H1 (cell line): ENCODE results near the gene GALNT17. TPM values are rescaled to one million over a fixed set of nuclear protein-coding genes. Genes with fewer than 3 reads are reported as not detected.

ENCODE experiments used
- CTCF ChIA-PET: fragments of 300-600 bp; sonication (Branson Sonifier 250); formaldehyde crosslinking; loops from one replicate; lab custom pipeline; 2021; ENCODE audit not compliant: partially characterized antibody; lab: Charles Lee
- POLR2A ChIA-PET: fragments of 300-600 bp; sonication (Branson Sonifier 250); formaldehyde crosslinking; loops from one replicate; lab custom pipeline; 2021; ENCODE audit warnings: inconsistent platforms; ENCODE audit not compliant: partially characterized antibody; lab: Charles Lee
- DNase-seq, 2 experiments: peaks; one replicate each; pipeline versions ENCODE4 v3.0.0 to v3.0.0-alpha.2; 2010 to 2022; ENCODE audit warnings: low spot score in 2 of 2, low read depth in 1 of 2, mixed read lengths in 1 of 2
- FAIRE-seq: peaks from 2 replicates; lab custom pipeline; 2011; peaks lifted over from hg19 to GRCh38; lab: Jason Lieb, UNC
- H2AFZ ChIP-seq: 2 replicates; pipeline ENCODE4 v1.8.1; 2012; ENCODE audit warnings: low read length, inconsistent platforms
- H2AK5ac ChIP-seq: 2 replicates; pipeline ENCODE4 v1.6.1; 2013; ENCODE audit warnings: low read depth, low read length
- H2BK120ac ChIP-seq: replicated peaks from 2 replicates; pipeline ENCODE3; 2013; ENCODE audit warnings: low read depth, low read length, inconsistent platforms
- H2BK12ac ChIP-seq: 2 replicates; pipeline ENCODE4 v1.6.1; 2013; ENCODE audit warnings: low read depth, low read length
- H2BK15ac ChIP-seq: 2 replicates; pipeline ENCODE4 v1.6.1; 2013; ENCODE audit warnings: low read length
- H2BK20ac ChIP-seq: 2 replicates; pipeline ENCODE4 v1.6.1; 2013; ENCODE audit warnings: low read length
- H2BK5ac ChIP-seq: 2 replicates; pipeline ENCODE4 v1.6.1; 2013; ENCODE audit warnings: low read depth, low read length
- H3K14ac ChIP-seq: 2 replicates; pipeline ENCODE4 v1.6.1; 2013; ENCODE audit warnings: inconsistent platforms; ENCODE audit not compliant: insufficient read length
- H3K18ac ChIP-seq: 2 replicates; pipeline ENCODE4 v1.6.1; 2013; ENCODE audit warnings: low read length; ENCODE audit errors: extremely low read depth
- H3K23ac ChIP-seq: 2 replicates; pipeline ENCODE4 v1.6.1; 2013; ENCODE audit warnings: inconsistent platforms; ENCODE audit not compliant: insufficient read length
- H3K23me2 ChIP-seq: 2 replicates; pipeline ENCODE4 v1.6.1; 2013; ENCODE audit warnings: low read depth, low read length
- H3K27ac ChIP-seq: 2 replicates; pipeline ENCODE4 v1.6.1; 2011; ENCODE audit warnings: low read depth, low read length, inconsistent platforms
- H3K27me3 ChIP-seq, 4 experiments: replicated peaks in 1 of 4; 1 replicate in 1 of 4; 2 replicates in 3 of 4; pipeline versions ENCODE4 v1.6.1 to v1.8.1; 2011 to 2013; ENCODE audit warnings: low read length in 3 of 4, mild to moderate bottlenecking in 3 of 4, inconsistent platforms in 2 of 4, mixed read lengths in 2 of 4, moderate library complexity in 1 of 4; ENCODE audit not compliant: control insufficient read depth in 3 of 4, insufficient read depth in 3 of 4; ENCODE audit errors: extremely low read depth in 1 of 4
- H3K36me3 ChIP-seq, 4 experiments: 2 replicates each; pipeline versions ENCODE4 v1.6.1 to v1.8.1; 2011 to 2013; ENCODE audit warnings: mild to moderate bottlenecking in 4 of 4, low read length in 3 of 4, moderate library complexity in 2 of 4, control low read depth in 1 of 4, inconsistent platforms in 1 of 4; ENCODE audit not compliant: insufficient read depth in 4 of 4, control insufficient read depth in 2 of 4
- H3K4ac ChIP-seq: replicated peaks from 2 replicates; pipeline ENCODE3; 2013; ENCODE audit warnings: low read length, low read depth, mixed read lengths, inconsistent platforms; ENCODE audit not compliant: insufficient read length
- H3K4me1 ChIP-seq, 4 experiments: replicated peaks in 1 of 4; 1 replicate in 1 of 4; 2 replicates in 3 of 4; pipeline versions ENCODE4 v1.6.1 to v1.8.1; 2011 to 2013; ENCODE audit warnings: low read length in 3 of 4, inconsistent platforms in 2 of 4, mixed read lengths in 1 of 4; ENCODE audit not compliant: insufficient read depth in 4 of 4, control insufficient read depth in 3 of 4
- H3K4me2 ChIP-seq, 2 experiments: 2 replicates each; pipeline versions ENCODE4 v1.6.1 to v1.8.1; 2011 to 2013; ENCODE audit warnings: low read depth in 2 of 2, low read length in 2 of 2, control low read depth in 1 of 2, inconsistent platforms in 1 of 2, mild to moderate bottlenecking in 1 of 2; ENCODE audit not compliant: insufficient read depth in 1 of 2
- H3K4me3 ChIP-seq, 4 experiments: fragments of 200-600, 300-600 bp in 1 of 4; sonication (generic), shearing (Covaris generic), sonication (Bioruptor Twin) in 1 of 4; 2 replicates each; pipeline versions ENCODE4 v1.5.1 to v1.8.1; 2011 to 2016; ENCODE audit warnings: low read length in 4 of 4, low read depth in 3 of 4, control low read depth in 2 of 4, inconsistent platforms in 2 of 4, mild to moderate bottlenecking in 2 of 4, mixed read lengths in 1 of 4, moderate library complexity in 1 of 4; ENCODE audit not compliant: insufficient read depth in 2 of 4; ENCODE audit errors: extremely low read depth in 1 of 4
- H3K56ac ChIP-seq: replicated peaks from 2 replicates; pipeline ENCODE3; 2013; ENCODE audit warnings: low read depth, mild to moderate bottlenecking, mixed read lengths, low read length, inconsistent platforms; ENCODE audit not compliant: insufficient read length
- H3K79me1 ChIP-seq: 2 replicates; pipeline ENCODE4 v1.6.1; 2013; ENCODE audit warnings: low read depth, low read length, control low read depth
- H3K79me2 ChIP-seq, 2 experiments: 2 replicates each; pipeline versions ENCODE4 v1.6.1 to v1.8.1; 2012 to 2013; ENCODE audit warnings: low read length in 2 of 2, mild to moderate bottlenecking in 2 of 2, inconsistent platforms in 1 of 2; ENCODE audit not compliant: insufficient read depth in 2 of 2, control insufficient read depth in 1 of 2
- H3K9ac ChIP-seq, 4 experiments: replicated peaks in 1 of 4; 1 replicate in 1 of 4; 2 replicates in 3 of 4; pipeline versions ENCODE4 v1.6.1 to v1.8.1; 2011 to 2013; ENCODE audit warnings: low read depth in 3 of 4, low read length in 3 of 4, control low read depth in 2 of 4, mild to moderate bottlenecking in 2 of 4, moderate library complexity in 2 of 4, inconsistent platforms in 1 of 4; ENCODE audit errors: extremely low read depth in 1 of 4
- H3K9me3 ChIP-seq, 2 experiments: 2 replicates each; pipeline versions ENCODE4 v1.6.1 to v1.8.1; 2012 to 2013; ENCODE audit warnings: mild to moderate bottlenecking in 2 of 2, moderate library complexity in 2 of 2, control low read depth in 1 of 2, inconsistent platforms in 1 of 2, low read depth in 1 of 2, low read length in 1 of 2, mixed read lengths in 1 of 2; ENCODE audit not compliant: insufficient read depth in 2 of 2
- H4K20me1 ChIP-seq, 2 experiments: replicated peaks in 1 of 2; 2 replicates each; pipeline versions ENCODE3 to v1.8.1; 2011 to 2013; ENCODE audit warnings: inconsistent platforms in 2 of 2, low read length in 2 of 2, mild to moderate bottlenecking in 1 of 2; ENCODE audit not compliant: insufficient read depth in 2 of 2, control insufficient read depth in 1 of 2
- H4K5ac ChIP-seq: 2 replicates; pipeline ENCODE4 v1.6.1; 2013; ENCODE audit warnings: low read length, low read depth, mixed read lengths, inconsistent platforms; ENCODE audit not compliant: insufficient read length
- H4K8ac ChIP-seq: 2 replicates; pipeline ENCODE4 v1.8.0; 2013; ENCODE audit warnings: mild to moderate bottlenecking, moderate library complexity, low read length, inconsistent platforms; ENCODE audit not compliant: insufficient read depth; ENCODE audit errors: extremely low read depth
- H4K91ac ChIP-seq: replicated peaks from 2 replicates; pipeline ENCODE3; 2013; ENCODE audit warnings: low read length, mixed read lengths, inconsistent platforms; ENCODE audit not compliant: insufficient read length
- CBX5 ChIP-seq: fragments of 300-800, 300-1000 bp; sonication (generic); IDR thresholded peaks from 2 replicates; pipeline ENCODE4 v1.7.1; 2016; ENCODE audit warnings: antibody characterized with exemption, low read length, low read depth
- WGBS, 2 experiments: shearing (Covaris generic) in 1 of 2; methylation state at CpG; one replicate each; pipeline versions ENCODE4 v1.1.6 to v1.1.7; 2013 to 2015; ENCODE audit warnings: low lambda C conversion rate in 2 of 2, mixed read lengths in 2 of 2, inconsistent platforms in 1 of 2, low coverage in 1 of 2, missing lambda C conversion rate in 1 of 2; ENCODE audit not compliant: insufficient replicate concordance in 2 of 2, insufficient coverage in 1 of 2, insufficient read length in 1 of 2; ENCODE audit errors: extremely low coverage in 1 of 2, missing lambda C conversion rate in 1 of 2; 5-methylcytosine and 5-hydroxymethylcytosine counted together
- polyA plus RNA-seq, 7 experiments: library from polyadenylated mRNA; depleted of rRNA in 3 of 7; stranded (reverse) in 5 of 7; unstranded in 2 of 7; fragments of >200 nt in 5 of 7; fragments of 200-250 nt in 2 of 7; gene quantifications; 1 replicate in 5 of 7; 2 replicates in 1 of 7; 4 replicates in 1 of 7; pipeline versions ENCODE4 v1.2.1 to v1.2.3, GENCODE V29; 2011 to 2013; ENCODE audit warnings: missing spikeins in 2 of 7, mixed read lengths in 2 of 7
- total RNA-seq: library from RNA; stranded (reverse); fragmentation: NEBNext Ultra II Directional; extraction: Animal tissue kit (Norgen Biotek cat#: 25700); gene quantifications from 2 replicates; pipeline ENCODE4 v1.2.1, GENCODE V29; 2021

Gene GALNT17
- total and polyA plus RNA-seq, 2 of the 8 experiments (the other 6 are each of a cell fraction or from before 2014, with no cell fraction given) = 37.7 to 47.0 TPM

DNA sequence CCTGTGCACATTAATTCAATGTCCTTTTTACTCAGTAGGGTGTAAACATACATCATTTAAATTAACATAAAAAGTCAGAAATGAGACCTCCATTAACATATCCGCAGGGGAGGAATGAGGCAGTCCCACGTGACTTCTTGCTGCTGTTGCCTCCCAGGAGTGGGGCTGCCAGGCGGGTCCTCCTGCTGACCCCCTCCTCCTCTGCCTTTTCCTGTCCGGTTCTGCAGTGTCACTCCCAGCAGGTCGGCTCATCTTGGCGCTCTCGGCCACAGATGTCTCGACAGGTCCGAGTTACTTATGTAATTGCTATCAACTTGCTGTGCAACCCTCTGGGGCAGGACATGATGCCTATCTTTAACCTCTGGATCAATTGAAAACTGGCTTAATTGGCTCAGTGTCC is 329.6 kb downstream of the GALNT17 start:
- Histone ChIP-seq H2AK5ac (no peak overlapping the region), H4K20me1 (no peaks in the 10 kb centered on the region), H3K27me3 (no peaks in the 10 kb centered on the region), H3K9ac (no peak overlapping the region), H3K79me1 (peaks cover 4% of the 10 kb centered on the region; the same call in 1 of the 2 replicates), H3K4me2 (no peak overlapping the region), H2BK5ac (peak overlapping the region; percentile 68), H2BK12ac (peak overlapping the region; percentile 89), H4K5ac (no peak overlapping the region), H3K23ac (no peak overlapping the region), H4K8ac (no peak overlapping the region; the same call in 1 of the 2 replicates), H3K4ac (peak overlapping the region; percentile 82), H3K36me3 (no peaks in the 10 kb centered on the region; a peak in 1 of 8 replicates), H2BK15ac (peak overlapping the region; percentile 22; the same call in 1 of the 2 replicates), H3K27ac (no peak overlapping the region), H3K79me2 (no peaks in the 10 kb centered on the region), H3K18ac (peak overlapping the region; percentile 63), H3K23me2 (no peaks in the 10 kb centered on the region), H2AFZ (no peak overlapping the region), H2BK20ac (peak overlapping the region; percentile 77; the same call in 1 of the 2 replicates), H3K4me1 (peaks cover 7 to 43% (median 36%) of the 10 kb centered on the region in 4 experiments), H3K56ac (no peak overlapping the region), H3K14ac (no peak overlapping the region), H3K9me3 (no peaks in the 10 kb centered on the region), H2BK120ac (peak overlapping the region; percentile 63), H3K4me3 (no peak overlapping the region), H4K91ac (peak overlapping the region; percentile 81)
- FAIRE-seq (no peak), DNase-seq (no peak)
- POLR2A ChIA-PET = no interaction called here
- TF ChIP-seq CBX5 = no peak
- CTCF ChIA-PET = interaction anchor here (1.0 kb wide), 1 partner anchor 19 kb away, joined by 3 read pairs; no protein-coding TSS in a partner anchor
- 81% methylated on average over 9 of the region's 9 CpGs; no CpG with 5 or more reads in 1 of the 2 experiments for WGBS, 2 experiments
